Smooth muscle cell (in vitro differentiated cells): Measurements from ENCODE around the gene PRDX2. TPM values are rescaled to one million over a fixed set of nuclear protein-coding genes. Genes with fewer than 3 reads are reported as not detected.

Experiments used
- DNase-seq: peaks from one replicate; lab custom pipeline; 2025; ENCODE audit not compliant: unreplicated experiment; lab: John Stamatoyannopoulos, UW
- H2AFZ ChIP-seq: fragments of 200-600 bp; sonication (generic); 2 replicates; pipeline ENCODE4 v1.6.0; 2016; ENCODE audit warnings: antibody characterized with exemption, low read depth, mild to moderate bottlenecking
- H3F3A ChIP-seq: fragments of 200-600 bp; sonication (generic); 2 replicates; pipeline ENCODE4 v1.6.0; 2017; ENCODE audit warnings: antibody characterized with exemption, low read depth
- H3K27ac ChIP-seq: fragments of 200-600 bp; sonication (generic); 2 replicates; pipeline ENCODE4 v1.5.1; 2016; ENCODE audit warnings: low read depth, mild to moderate bottlenecking
- H3K27me3 ChIP-seq: fragments of 200-600 bp; sonication (generic); 2 replicates; pipeline ENCODE4 v1.6.1; 2016; ENCODE audit warnings: low read depth, mild to moderate bottlenecking
- H3K36me3 ChIP-seq: fragments of 200-600 bp; sonication (generic); 2 replicates; pipeline ENCODE4 v1.5.1; 2016; ENCODE audit warnings: low read depth
- H3K4me1 ChIP-seq: fragments of 200-600 bp; sonication (generic); 2 replicates; pipeline ENCODE4 v1.5.1; 2016; ENCODE audit warnings: low read depth
- H3K4me2 ChIP-seq: fragments of 200-600 bp; sonication (generic); 2 replicates; pipeline ENCODE4 v1.6.0; 2016; ENCODE audit warnings: mild to moderate bottlenecking
- H3K4me3 ChIP-seq: fragments of 200-600 bp; sonication (generic); 2 replicates; pipeline ENCODE4 v1.5.1; 2016; ENCODE audit warnings: mild to moderate bottlenecking
- H3K79me2 ChIP-seq: fragments of 200-600 bp; sonication (generic); 2 replicates; pipeline ENCODE4 v1.6.0; 2016; ENCODE audit warnings: low read depth, mild to moderate bottlenecking
- H3K9ac ChIP-seq: fragments of 200-600 bp; sonication (generic); 2 replicates; pipeline ENCODE4 v1.6.0; 2016; ENCODE audit warnings: low read depth
- H3K9me3 ChIP-seq: fragments of 200-600 bp; sonication (generic); replicated peaks from 2 replicates; pipeline ENCODE4 v1.5.1; 2016; ENCODE audit warnings: low read depth
- H4K20me1 ChIP-seq: fragments of 200-600 bp; sonication (generic); 2 replicates; pipeline ENCODE4 v1.6.0; 2016; ENCODE audit warnings: low read depth
- CTCF ChIP-seq: fragments of 200-600 bp; sonication (generic); IDR thresholded peaks from 2 replicates; pipeline ENCODE4 v1.5.1; 2017; ENCODE audit warnings: borderline replicate concordance, mild to moderate bottlenecking, antibody characterized with exemption; ENCODE audit not compliant: insufficient read depth, poor library complexity, severe bottlenecking
- WGBS: methylation state at CpG from one replicate; pipeline ENCODE4 v1.1.7; 2016; ENCODE audit warnings: low lambda C conversion rate; 5-methylcytosine and 5-hydroxymethylcytosine counted together
- polyA plus RNA-seq: library from polyadenylated mRNA; unstranded; fragments of >200 nt; fragmentation: Nextera tagmentation; extraction: Ambion mirVana; gene quantifications from 2 replicates; pipeline ENCODE4 v1.2.1, GENCODE V29; 2016
- total RNA-seq: library from RNA; depleted of rRNA; stranded (reverse); fragments of >200 nt; gene quantifications from 2 replicates; pipeline ENCODE4 v1.2.3, GENCODE V29; 2014

Gene PRDX2
- total and polyA plus RNA-seq, 2 experiments from 2014 or later, result 371 to 400 TPM

GRCh38 chr19:12833738-12834565 lies 32.4 kb upstream of the PRDX2 start:
- WGBS, result 0% methylated on average over 4 of the region's 87 CpGs
- H3K4me3 ChIP-seq, result peak overlapping the region; percentile 55
- H3K9ac ChIP-seq, result no peak overlapping the region
- no peak for TF ChIP-seq CTCF
- H3K27me3 ChIP-seq, result peaks cover 49% of the 10 kb centered on the region
- no peak for DNase-seq
- peaks cover 3% of the 10 kb centered on the region for H3K4me1 ChIP-seq
- H2AFZ ChIP-seq, result peak overlapping the region; percentile 69
- H3K79me2 ChIP-seq, result no peaks in the 10 kb centered on the region
- peak overlapping the region; percentile 90 for H3K4me2 ChIP-seq
- no peaks in the 10 kb centered on the region for H3F3A ChIP-seq
- H3K27ac ChIP-seq, result no peak overlapping the region
- H4K20me1 ChIP-seq, result peaks cover 3% of the 10 kb centered on the region
- no peaks in the 10 kb centered on the region for H3K36me3 ChIP-seq
- H3K9me3 ChIP-seq, result no peaks in the 10 kb centered on the region

DNA sequence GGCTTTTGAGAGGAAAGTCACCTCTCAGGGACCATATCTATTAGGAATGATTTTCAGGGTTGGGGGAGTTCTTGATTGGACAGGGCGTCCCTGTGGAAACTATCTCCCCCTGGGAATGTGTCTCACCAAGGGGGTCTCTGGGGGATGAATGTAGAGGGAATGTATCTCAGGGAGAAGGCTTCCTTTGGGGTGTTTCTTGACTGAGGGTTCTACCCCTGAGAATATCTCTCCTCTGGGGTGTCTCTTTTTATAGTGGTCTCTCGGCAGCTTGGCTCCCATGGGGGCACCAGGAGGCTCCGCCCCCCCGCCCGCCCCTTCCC lies 31.8 kb upstream of the PRDX2 start:
- 4% methylated on average over 2 of the region's 5 CpGs for WGBS
- H3K4me1 ChIP-seq, result peaks cover 3% of the 10 kb centered on the region
- H3F3A ChIP-seq, result no peaks in the 10 kb centered on the region
- H3K79me2 ChIP-seq, result no peaks in the 10 kb centered on the region
- H3K4me2 ChIP-seq, result peak overlapping the region; percentile 90
- no peak overlapping the region for H3K27ac ChIP-seq
- no peak overlapping the region for H3K9ac ChIP-seq
- TF ChIP-seq CTCF, result no peak
- no peak for DNase-seq
- H4K20me1 ChIP-seq, result peaks cover 3% of the 10 kb centered on the region
- peaks cover 43% of the 10 kb centered on the region for H3K27me3 ChIP-seq
- peak overlapping the region; percentile 55 for H3K4me3 ChIP-seq
- no peaks in the 10 kb centered on the region for H3K9me3 ChIP-seq
- no peaks in the 10 kb centered on the region for H3K36me3 ChIP-seq
- H2AFZ ChIP-seq, result no peak overlapping the region

DNA sequence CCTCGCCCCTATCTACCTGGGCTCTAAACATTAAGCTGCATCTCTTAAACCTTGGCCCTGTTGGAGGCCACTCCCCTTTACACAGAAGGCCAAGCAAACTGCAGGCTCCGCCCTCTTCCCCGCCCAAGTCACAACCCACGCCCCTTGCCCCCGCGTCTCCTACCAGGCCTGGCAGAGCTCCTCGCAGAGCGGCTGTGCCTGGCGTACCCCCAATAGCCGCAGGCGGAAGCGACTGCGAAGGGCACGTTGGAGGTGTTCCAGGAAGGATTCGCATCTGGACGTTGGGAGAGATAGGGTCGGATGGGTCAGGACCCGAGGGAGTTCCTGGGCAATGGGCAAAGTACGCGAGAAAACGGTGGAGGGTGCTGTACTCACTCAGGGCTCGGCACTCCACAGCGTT lies 26.9 kb upstream of the PRDX2 start:
- Histone ChIP-seq H3K9me3 (no peaks in the 10 kb centered on the region), H2AFZ (no peak overlapping the region), H3K9ac (no peak overlapping the region), H3K4me3 (no peak overlapping the region), H3K4me1 (no peaks in the 10 kb centered on the region), H3K27ac (no peak overlapping the region), H3K4me2 (no peak overlapping the region), H3K27me3 (peaks cover 6% of the 10 kb centered on the region), H4K20me1 (peaks cover 3% of the 10 kb centered on the region), H3K36me3 (no peaks in the 10 kb centered on the region), H3F3A (no peaks in the 10 kb centered on the region), H3K79me2 (no peaks in the 10 kb centered on the region)
- WGBS, result 23% methylated on average over 23 of the region's 23 CpGs
- no peak for DNase-seq
- TF ChIP-seq CTCF, result no peak
